Measurements from ENCODE around the gene STXBP5.

Gene STXBP5

GRCh38 chr6:147211349-147211748 lies 7.1 kb downstream of the STXBP5 start:
- DNase-seq (ENCODE audit: low read depth in 3 of 3): no peak

GRCh38 chr6:147211831-147212230 lies 7.6 kb downstream of the STXBP5 start:
- no peak for DNase-seq (ENCODE audit: low read depth in 3 of 3)

- no peak for DNase-seq (ENCODE audit: low read depth in 3 of 3)
Measured at GRCh38 chr6:147212622-147213021, 8.4 kb downstream of the STXBP5 start.

- no peak for DNase-seq (ENCODE audit: low read depth in 3 of 3)
Measured at GRCh38 chr6:147213772-147214171, 9.6 kb downstream of the STXBP5 start.

GRCh38 chr6:147214248-147215227 lies 10.3 kb downstream of the STXBP5 start:
- no peak for DNase-seq (ENCODE audit: low read depth in 3 of 3)

- DNase-seq (ENCODE audit: low read depth in 3 of 3): no peak
Measured at GRCh38 chr6:147216915-147217314, 12.7 kb downstream of the STXBP5 start.

GRCh38 chr6:147217840-147218404 lies 13.7 kb downstream of the STXBP5 start:
- DNase-seq (ENCODE audit: low read depth in 3 of 3): no peak

GRCh38 chr6:147218797-147219196 lies 14.6 kb downstream of the STXBP5 start:
- no peak for DNase-seq (ENCODE audit: low read depth in 3 of 3)

- DNase-seq (ENCODE audit: low read depth in 3 of 3): no peak
Measured at GRCh38 chr6:147219463-147219862, 15.2 kb downstream of the STXBP5 start.

- DNase-seq (ENCODE audit: low read depth in 3 of 3): no peak
Measured at GRCh38 chr6:147220345-147220744, 16.1 kb downstream of the STXBP5 start.

GRCh38 chr6:147221739-147222138 lies 17.5 kb downstream of the STXBP5 start:
- no peak for DNase-seq (ENCODE audit: low read depth in 3 of 3)

- DNase-seq (ENCODE audit: low read depth in 3 of 3): no peak
Measured at GRCh38 chr6:147222160-147222838, 18.1 kb downstream of the STXBP5 start.

- no peak for DNase-seq (ENCODE audit: low read depth in 3 of 3)
Measured at GRCh38 chr6:147223736-147224135, 19.5 kb downstream of the STXBP5 start.

GRCh38 chr6:147226163-147226724 lies 22.0 kb downstream of the STXBP5 start:
- no peak for DNase-seq (ENCODE audit: low read depth in 3 of 3)

- DNase-seq (ENCODE audit: low read depth in 3 of 3): no peak
Measured at GRCh38 chr6:147226877-147227276, 22.7 kb downstream of the STXBP5 start.

GRCh38 chr6:147227770-147228320 lies 23.6 kb downstream of the STXBP5 start:
- no peak for DNase-seq (ENCODE audit: low read depth in 3 of 3)

GRCh38 chr6:147231589-147231988 lies 27.4 kb downstream of the STXBP5 start:
- DNase-seq (ENCODE audit: low read depth in 3 of 3): no peak

- no peak for DNase-seq (ENCODE audit: low read depth in 3 of 3)
Measured at GRCh38 chr6:147234685-147235084, 30.5 kb downstream of the STXBP5 start.

- no peak for DNase-seq (ENCODE audit: low read depth in 3 of 3)
Measured at GRCh38 chr6:147238164-147238563, 33.9 kb downstream of the STXBP5 start.

GRCh38 chr6:147238906-147239305 lies 34.7 kb downstream of the STXBP5 start:
- DNase-seq (ENCODE audit: low read depth in 3 of 3): no peak

- DNase-seq (ENCODE audit: low read depth in 3 of 3): no peak
Measured at GRCh38 chr6:147244832-147245231, 40.6 kb downstream of the STXBP5 start.

GRCh38 chr6:147245693-147246092 lies 41.5 kb downstream of the STXBP5 start:
- DNase-seq (ENCODE audit: low read depth in 3 of 3): no peak
